ENCODE data around the gene STAG1. TPM values are rescaled to one million over a fixed set of nuclear protein-coding genes. Genes with fewer than 3 reads are reported as not detected.
"Not testable (repeated sequence)": the region's sequence is repeated elsewhere in the genome, so short reads cannot be mapped to it uniquely, and the experiment has no call there.

STAG1 gene
- total RNA-seq, 2 experiments from 2014 or later, result 42.9 to 44.6 TPM

DNA sequence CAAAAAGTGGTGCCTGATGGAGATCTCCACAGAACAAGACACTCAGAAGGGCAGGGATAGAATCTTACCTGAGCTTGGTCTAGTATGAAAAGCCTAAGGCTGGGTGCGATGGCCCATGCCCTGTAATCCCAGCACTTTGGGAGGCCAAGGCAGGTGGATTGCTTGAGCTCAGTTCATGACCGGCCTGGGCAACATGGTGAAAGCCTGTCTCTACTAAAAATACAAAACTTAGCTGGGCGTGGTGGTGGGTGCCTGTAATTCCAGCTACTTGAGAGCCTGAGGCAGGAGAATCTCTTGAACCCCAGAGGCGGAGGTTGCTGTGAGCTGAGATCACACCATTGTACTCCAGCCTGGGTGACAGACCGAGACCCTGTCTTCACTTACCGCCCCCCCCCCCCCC, 417.5 kb downstream of the STAG1 start:
- H3K9me3 Mint-ChIP-seq, H3K27me3 Mint-ChIP-seq, H3K4me3 Mint-ChIP-seq, H3K4me1 Mint-ChIP-seq, DNase-seq: not testable (repeated sequence)
- Mint-ChIP-seq H3K27ac (peak overlapping the region; percentile 35), H3K36me3 (peaks cover 44% of the 10 kb centered on the region)

DNA sequence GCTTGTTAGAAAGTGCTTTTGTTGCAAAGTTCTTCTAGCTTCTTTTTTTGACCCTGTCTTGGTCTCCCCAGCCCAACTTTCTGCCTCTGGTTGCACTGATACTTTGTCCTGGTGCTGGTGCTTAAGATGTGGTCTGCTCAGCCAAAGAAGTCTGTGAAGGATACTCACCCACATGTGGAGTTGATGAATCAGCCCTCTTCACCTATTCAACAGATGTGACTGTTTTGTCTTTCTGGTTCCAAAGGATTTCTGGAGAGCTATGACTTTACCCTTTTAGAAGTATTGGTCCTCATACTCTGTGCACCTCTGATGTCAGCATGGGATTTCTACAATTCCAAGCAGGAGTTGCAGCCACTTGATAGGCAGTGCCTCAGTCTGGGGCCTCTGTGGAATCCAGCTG, 418.0 kb downstream of the STAG1 start:
- H3K36me3 Mint-ChIP-seq, result peaks cover 44% of the 10 kb centered on the region
- H3K9me3 Mint-ChIP-seq, result no peaks in the 10 kb centered on the region
- H3K4me3 Mint-ChIP-seq, result no peak overlapping the region
- no peak for DNase-seq
- peaks cover 5% of the 10 kb centered on the region for H3K4me1 Mint-ChIP-seq
- peak overlapping the region; percentile 35 for H3K27ac Mint-ChIP-seq
- H3K27me3 Mint-ChIP-seq, result no peaks in the 10 kb centered on the region

DNA sequence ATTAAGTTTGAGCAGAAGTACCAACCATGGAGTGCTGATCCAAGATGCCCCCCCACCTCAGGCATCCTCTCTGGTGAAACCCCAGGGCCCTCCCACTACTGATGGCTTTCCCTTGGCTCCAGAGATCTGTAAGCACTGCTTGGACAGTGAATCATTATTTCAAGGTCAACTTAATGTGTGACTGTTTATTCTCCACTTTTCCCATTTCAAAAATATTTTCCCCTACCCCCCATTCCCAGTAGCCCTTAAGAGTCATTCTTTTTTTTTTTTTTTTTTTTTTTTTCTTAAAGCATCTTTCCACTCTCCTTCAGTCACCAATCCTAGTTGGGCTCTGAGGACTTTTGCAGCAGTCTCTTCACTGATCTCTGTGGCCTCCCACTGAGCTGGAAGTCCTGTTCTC, 419.4 kb downstream of the STAG1 start:
- Mint-ChIP-seq H3K36me3 (peaks cover 40% of the 10 kb centered on the region), H3K4me3 (no peak overlapping the region), H3K4me1 (peaks cover 5% of the 10 kb centered on the region), H3K27me3 (no peaks in the 10 kb centered on the region), H3K27ac (no peak overlapping the region), H3K9me3 (no peaks in the 10 kb centered on the region)
- no peak for DNase-seq

DNA sequence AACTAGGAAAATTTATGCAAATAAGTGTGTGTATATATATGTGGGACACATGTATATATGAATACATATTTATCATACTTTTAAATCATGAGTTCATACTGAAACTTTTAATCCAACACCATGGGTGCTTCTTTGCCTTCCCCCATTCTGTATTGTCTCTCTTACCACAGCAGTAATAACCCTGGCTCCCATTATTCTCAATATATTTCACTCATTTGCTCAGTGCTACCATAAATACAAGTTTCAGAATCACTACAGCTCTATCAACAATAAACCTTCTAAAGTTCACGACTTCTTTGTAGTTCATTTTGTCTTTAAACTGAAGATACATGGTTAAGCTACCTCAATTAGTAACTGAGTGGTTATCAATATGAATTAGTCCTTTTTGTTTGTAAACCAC, 419.9 kb downstream of the STAG1 start:
- peaks cover 5% of the 10 kb centered on the region for H3K4me1 Mint-ChIP-seq
- H3K27me3 Mint-ChIP-seq, result no peaks in the 10 kb centered on the region
- no peak overlapping the region for H3K4me3 Mint-ChIP-seq
- H3K36me3 Mint-ChIP-seq, result peaks cover 42% of the 10 kb centered on the region
- no peaks in the 10 kb centered on the region for H3K9me3 Mint-ChIP-seq
- no peak overlapping the region for H3K27ac Mint-ChIP-seq
- DNase-seq, result no peak

DNA sequence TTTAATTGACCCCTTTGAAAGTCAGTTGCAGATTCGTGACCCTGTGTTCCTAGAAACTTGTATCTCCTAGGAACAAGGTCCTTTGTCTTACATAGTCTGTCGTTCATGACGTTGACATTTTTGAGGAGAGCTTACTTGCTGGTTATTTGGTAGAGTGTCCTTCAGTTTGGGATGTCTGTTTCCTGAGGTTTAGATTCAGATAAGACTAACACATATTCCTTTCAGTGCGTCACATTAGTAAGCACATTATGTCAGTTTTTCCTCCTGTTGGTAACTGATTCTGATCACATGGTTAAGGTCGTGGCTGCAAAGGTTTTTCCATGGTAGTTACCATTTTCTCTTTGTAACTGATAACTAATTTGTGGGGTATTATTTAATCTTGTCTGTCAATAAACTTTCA, 421.3 kb downstream of the STAG1 start:
- DNase-seq, result no peak
- H3K27ac Mint-ChIP-seq, result no peak overlapping the region
- H3K4me3 Mint-ChIP-seq, result no peak overlapping the region
- H3K36me3 Mint-ChIP-seq, result peaks cover 49% of the 10 kb centered on the region
- H3K9me3 Mint-ChIP-seq, result no peaks in the 10 kb centered on the region
- peaks cover 5% of the 10 kb centered on the region for H3K4me1 Mint-ChIP-seq
- H3K27me3 Mint-ChIP-seq, result no peaks in the 10 kb centered on the region

DNA sequence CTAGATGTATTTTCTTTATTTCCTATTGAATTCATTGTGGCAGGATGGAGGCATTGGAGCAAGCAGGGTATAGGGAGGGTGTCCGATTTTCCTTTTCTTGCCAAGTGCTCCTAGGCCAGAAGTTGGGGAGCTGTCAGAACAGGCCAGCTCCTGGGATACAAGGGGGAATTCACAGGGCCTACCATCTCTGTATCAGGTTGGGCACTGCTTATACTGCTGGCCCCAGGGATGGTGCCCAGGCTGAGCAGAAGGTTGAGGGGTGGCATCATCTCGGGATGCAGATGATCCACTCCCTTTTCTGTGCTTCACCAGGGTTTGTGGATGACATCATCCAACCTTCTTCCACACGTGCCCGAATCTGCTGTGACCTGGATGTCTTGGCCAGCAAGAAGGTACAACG, 422.6 kb downstream of the STAG1 start:
- H3K36me3 Mint-ChIP-seq, result peaks cover 48% of the 10 kb centered on the region

DNA sequence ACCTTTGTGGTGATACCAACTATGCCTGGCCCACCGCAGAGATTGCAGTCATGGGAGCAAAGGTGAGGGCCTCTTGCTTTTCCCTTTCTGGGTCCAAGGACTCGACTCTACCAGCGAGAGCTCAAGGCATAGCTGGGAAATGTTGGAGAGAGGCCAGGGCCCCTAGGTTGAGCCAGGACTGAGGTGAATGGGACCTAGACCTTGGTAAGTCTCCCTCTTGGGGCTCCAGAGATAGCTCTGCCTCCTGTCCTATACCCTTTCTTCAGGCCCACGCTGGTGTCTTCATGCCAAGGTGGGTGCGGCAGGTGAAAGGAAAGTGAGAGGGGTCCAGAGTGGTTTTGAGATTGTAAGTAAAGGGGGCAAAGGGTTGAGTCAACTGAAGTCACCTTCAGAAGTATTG, 424.5 kb downstream of the STAG1 start:
- peaks cover 48% of the 10 kb centered on the region for H3K36me3 Mint-ChIP-seq

More for the DNA sequence above, 422.6 kb downstream of the STAG1 start:
- Mint-ChIP-seq H3K27ac (no peak overlapping the region), H3K4me3 (no peak overlapping the region), H3K27me3 (no peaks in the 10 kb centered on the region), H3K9me3 (no peaks in the 10 kb centered on the region), H3K4me1 (peaks cover 5% of the 10 kb centered on the region)
- no peak for DNase-seq

DNA sequence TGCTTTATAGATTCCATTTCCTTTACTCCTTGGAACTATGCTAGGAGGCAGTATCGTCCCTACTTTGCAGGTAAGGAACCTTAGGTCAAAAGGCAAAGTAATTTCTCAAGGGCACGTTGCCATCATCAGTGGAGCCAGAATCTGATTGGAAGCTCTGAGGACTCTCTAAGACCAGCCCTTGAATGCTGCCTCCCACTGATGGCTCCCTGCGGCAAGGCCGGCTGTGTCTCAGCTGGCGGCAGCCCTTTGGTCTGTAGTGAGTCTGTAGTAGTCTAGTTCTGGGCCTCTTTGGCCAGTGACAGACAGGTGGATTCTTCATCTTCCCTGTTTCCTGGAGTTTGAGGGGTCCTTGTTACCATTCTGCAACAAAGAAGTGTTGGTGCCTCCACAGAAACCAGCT, 425.9 kb downstream of the STAG1 start:
- DNase-seq, result no peak
- H3K27me3 Mint-ChIP-seq, result no peaks in the 10 kb centered on the region
- H3K9me3 Mint-ChIP-seq, result peaks cover 20% of the 10 kb centered on the region
- H3K27ac Mint-ChIP-seq, result no peak overlapping the region
- H3K4me1 Mint-ChIP-seq, result peaks cover 5% of the 10 kb centered on the region
- H3K4me3 Mint-ChIP-seq, result no peak overlapping the region
- H3K36me3 Mint-ChIP-seq, result peaks cover 58% of the 10 kb centered on the region

More for the DNA sequence above, 424.5 kb downstream of the STAG1 start:
- Mint-ChIP-seq H3K27ac (no peak overlapping the region), H3K4me1 (peaks cover 5% of the 10 kb centered on the region), H3K27me3 (no peaks in the 10 kb centered on the region), H3K9me3 (peaks cover 10% of the 10 kb centered on the region), H3K4me3 (no peak overlapping the region)
- no peak for DNase-seq

DNA sequence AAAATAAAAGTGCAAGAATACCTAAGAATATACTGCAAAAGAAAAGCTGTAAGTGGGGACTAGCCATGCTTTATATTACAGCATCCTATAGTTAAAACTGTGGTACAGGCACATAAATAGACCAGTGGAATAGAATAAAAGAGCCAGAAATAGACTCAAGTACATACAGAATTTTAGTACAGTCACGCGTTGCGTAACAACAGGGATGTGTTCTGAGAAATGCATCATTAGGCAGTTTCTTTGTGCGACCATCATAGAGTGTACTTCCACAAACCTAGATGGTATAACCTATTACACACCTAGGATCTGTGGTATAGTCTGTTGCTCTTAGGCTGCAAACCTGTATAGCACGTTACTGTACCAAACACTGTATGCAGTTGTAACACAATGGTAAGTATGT, 440.2 kb downstream of the STAG1 start:
- Mint-ChIP-seq H3K4me1 (no peaks in the 10 kb centered on the region), H3K4me3 (no peak overlapping the region), H3K27me3 (no peaks in the 10 kb centered on the region), H3K9me3 (no peaks in the 10 kb centered on the region), H3K27ac (no peak overlapping the region), H3K36me3 (peaks cover 31% of the 10 kb centered on the region)
- DNase-seq, result no peak

DNA sequence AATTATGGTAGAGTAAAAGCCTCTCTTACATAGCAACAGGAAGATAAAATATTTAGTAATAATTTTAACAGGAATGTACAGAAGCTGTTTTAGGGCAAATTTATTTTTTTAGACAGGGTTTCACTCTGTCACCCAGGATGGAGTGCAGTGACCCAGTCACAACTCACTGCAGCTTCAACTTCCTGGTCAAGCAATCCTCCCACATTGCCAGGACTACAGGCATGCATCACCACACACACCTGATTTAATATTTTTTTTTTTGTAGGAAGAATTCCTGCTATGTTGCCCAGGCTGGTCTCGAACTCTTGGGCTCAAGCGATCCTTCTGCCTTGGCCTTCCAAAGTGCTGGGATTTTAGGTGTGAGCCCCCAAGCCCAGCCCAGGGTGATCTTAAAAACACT, 440.9 kb downstream of the STAG1 start:
- Mint-ChIP-seq H3K9me3 (no peaks in the 10 kb centered on the region), H3K36me3 (peaks cover 27% of the 10 kb centered on the region), H3K4me1 (no peaks in the 10 kb centered on the region), H3K27me3 (no peaks in the 10 kb centered on the region), H3K27ac (no peak overlapping the region), H3K4me3 (no peak overlapping the region)
- DNase-seq, result no peak

DNA sequence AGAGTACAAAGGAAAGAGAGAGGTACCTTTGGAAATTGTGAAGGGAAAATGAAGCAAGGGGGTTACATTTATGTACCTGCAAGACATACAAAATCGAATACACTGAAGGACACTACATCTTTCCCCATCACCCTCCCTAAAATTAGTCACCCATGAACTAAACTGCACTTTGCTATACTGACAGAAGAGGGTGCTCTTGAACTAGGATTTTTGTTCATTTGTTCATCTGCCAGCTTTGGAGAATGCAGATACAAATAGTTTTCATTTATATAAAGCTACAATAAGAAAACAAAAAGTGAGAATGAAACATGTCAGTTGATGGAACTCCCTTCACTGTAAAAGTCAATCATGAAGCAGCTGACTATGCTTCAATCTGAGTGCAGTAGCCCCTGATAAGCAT, 446.3 kb downstream of the STAG1 start:
- Mint-ChIP-seq H3K27me3 (no peaks in the 10 kb centered on the region), H3K4me1 (no peaks in the 10 kb centered on the region), H3K27ac (no peak overlapping the region), H3K36me3 (peaks cover 16% of the 10 kb centered on the region), H3K9me3 (peaks cover 1% of the 10 kb centered on the region), H3K4me3 (no peak overlapping the region)
- DNase-seq, result no peak

DNA sequence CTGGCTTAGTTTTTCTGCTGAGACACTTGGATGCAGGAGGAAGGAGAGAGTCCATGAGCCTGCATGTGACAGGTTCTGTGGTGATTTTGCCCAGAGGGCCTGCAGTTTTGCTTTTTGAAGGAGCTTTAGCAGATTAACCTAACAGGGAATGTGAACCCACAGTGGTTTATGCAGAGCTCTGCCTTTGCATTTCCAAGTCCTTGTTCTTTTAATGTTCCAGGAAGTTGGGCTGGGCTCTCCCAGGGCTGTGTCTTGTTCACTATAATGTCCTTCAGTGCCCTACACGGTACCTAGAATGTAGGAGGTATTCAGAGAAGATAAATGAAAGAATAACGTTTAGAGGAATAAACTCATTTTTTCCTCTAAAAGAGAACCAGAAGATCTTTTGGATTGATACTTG, 451.7 kb downstream of the STAG1 start:
- DNase-seq, result no peak
- H3K4me3 Mint-ChIP-seq, result no peak overlapping the region
- no peaks in the 10 kb centered on the region for H3K9me3 Mint-ChIP-seq
- H3K27ac Mint-ChIP-seq, result no peak overlapping the region
- no peaks in the 10 kb centered on the region for H3K27me3 Mint-ChIP-seq
- peaks cover 2% of the 10 kb centered on the region for H3K4me1 Mint-ChIP-seq
- H3K36me3 Mint-ChIP-seq, result peaks cover 6% of the 10 kb centered on the region

DNA sequence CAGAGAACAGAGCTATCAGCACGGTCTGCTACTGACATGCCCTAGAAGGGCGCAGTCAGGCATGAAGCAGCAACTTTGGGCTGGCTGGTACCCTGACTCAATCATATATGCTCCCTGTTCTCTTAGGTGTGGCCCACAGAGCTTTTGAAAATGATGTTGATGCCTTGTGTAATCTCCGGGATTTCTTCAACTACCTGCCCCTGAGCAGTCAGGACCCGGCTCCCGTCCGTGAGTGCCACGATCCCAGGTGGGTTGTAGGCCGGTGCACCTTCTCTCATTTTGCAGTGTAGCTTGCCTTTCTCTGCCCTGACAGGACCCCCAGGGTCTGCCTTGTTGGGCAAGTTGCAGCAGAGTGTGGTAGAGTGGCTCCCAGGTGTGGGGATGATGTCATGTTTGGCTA, 454.4 kb downstream of the STAG1 start:
- Mint-ChIP-seq H3K36me3 (peaks cover 11% of the 10 kb centered on the region), H3K27me3 (no peaks in the 10 kb centered on the region), H3K4me1 (peaks cover 2% of the 10 kb centered on the region), H3K27ac (no peak overlapping the region), H3K9me3 (no peaks in the 10 kb centered on the region), H3K4me3 (no peak overlapping the region)
- DNase-seq, result no peak

DNA sequence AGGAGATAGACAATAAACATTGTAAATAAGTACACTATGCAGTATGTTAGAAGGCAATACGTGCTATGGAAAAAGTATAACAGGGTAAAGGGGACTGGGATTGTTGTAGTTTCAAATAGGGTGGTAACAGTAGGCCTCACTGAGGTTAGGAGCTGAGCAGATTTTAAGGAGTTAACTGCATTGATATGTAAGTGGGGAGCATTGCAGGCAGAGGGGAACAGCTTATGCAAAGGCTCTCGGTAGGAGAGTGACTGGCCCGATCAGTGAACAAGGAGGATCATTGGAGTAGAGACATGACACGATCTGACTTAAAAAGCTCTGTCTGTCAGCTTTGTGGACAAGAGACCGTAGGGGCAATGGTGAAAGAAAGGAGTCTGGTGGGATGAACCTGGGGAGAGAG, 455.2 kb downstream of the STAG1 start:
- H3K9me3 Mint-ChIP-seq, result no peaks in the 10 kb centered on the region
- peaks cover 12% of the 10 kb centered on the region for H3K36me3 Mint-ChIP-seq
- no peak overlapping the region for H3K27ac Mint-ChIP-seq
- peaks cover 2% of the 10 kb centered on the region for H3K4me1 Mint-ChIP-seq
- no peak overlapping the region for H3K4me3 Mint-ChIP-seq
- no peak for DNase-seq
- no peaks in the 10 kb centered on the region for H3K27me3 Mint-ChIP-seq

DNA sequence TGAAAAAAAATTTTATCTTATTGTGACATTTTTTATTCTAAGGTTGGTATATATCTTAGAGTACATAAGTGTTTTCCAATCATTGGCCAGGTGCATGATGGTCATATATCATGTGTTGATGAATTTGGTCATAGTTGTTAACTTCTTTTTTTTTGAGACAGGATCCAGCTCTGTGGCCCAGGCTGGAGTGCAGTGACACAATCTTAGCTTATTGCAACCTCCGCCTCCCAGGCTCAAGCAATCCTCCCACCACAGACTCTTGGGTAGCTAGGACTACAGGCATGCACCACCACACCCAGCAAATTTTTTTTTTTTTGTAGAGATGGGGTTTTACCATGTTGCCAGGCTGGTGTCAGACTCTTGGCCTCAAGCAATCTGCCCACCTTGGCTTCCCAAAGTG, 458.0 kb downstream of the STAG1 start:
- Mint-ChIP-seq H3K4me1 (peaks cover 2% of the 10 kb centered on the region), H3K36me3 (peaks cover 21% of the 10 kb centered on the region), H3K9me3 (no peaks in the 10 kb centered on the region), H3K4me3 (no peak overlapping the region), H3K27me3 (no peaks in the 10 kb centered on the region), H3K27ac (no peak overlapping the region)
- no peak for DNase-seq

DNA sequence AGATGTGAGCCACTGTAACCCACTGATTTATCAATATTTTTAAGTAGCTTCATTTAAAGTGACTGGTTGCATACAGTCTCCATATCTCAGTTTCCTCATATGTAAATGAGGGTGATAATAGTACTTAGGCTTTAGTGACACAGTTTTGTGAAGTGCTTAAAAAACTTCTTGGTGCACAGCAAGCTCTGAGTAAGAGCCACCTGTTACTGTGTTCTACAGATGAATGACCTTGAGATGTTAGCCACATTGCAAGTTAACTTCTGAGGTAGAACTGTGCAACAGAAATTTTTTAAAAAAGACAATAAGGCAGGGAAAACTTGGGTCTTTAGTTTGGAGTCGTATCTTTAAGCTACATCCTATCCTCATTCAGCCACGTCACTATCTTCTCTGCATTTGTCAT, 458.9 kb downstream of the STAG1 start:
- no peaks in the 10 kb centered on the region for H3K9me3 Mint-ChIP-seq
- no peak for DNase-seq
- H3K36me3 Mint-ChIP-seq, result peaks cover 21% of the 10 kb centered on the region
- no peak overlapping the region for H3K4me3 Mint-ChIP-seq
- H3K27ac Mint-ChIP-seq, result no peak overlapping the region
- no peaks in the 10 kb centered on the region for H3K27me3 Mint-ChIP-seq
- no peaks in the 10 kb centered on the region for H3K4me1 Mint-ChIP-seq

DNA sequence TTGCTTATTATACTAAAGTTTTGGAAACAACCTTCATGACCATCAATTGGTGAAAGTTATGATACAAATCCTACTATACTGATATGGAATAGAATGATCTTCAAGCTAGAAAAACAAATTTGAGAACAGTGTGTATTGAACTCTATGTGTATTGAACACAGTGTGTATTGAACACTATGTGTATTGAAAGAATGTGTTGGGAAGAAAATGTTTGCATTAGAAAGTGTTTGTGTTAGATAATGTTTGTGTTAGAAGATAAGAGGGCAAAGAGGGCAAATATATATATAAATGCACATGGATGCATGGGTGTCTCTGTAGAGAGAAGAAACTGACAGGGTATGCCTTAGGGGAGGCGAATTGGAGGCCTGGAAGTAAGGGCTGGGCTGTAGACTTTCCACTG, 459.7 kb downstream of the STAG1 start:
- Mint-ChIP-seq H3K4me1 (no peaks in the 10 kb centered on the region), H3K9me3 (no peaks in the 10 kb centered on the region), H3K27ac (no peak overlapping the region)

More for the DNA sequence above, 459.7 kb downstream of the STAG1 start:
- Mint-ChIP-seq H3K4me3 (no peak overlapping the region), H3K36me3 (peaks cover 25% of the 10 kb centered on the region), H3K27me3 (no peaks in the 10 kb centered on the region)
- DNase-seq, result no peak
